HepG2 (cell line): ENCODE data around the gene SLC24A5. TPM values are rescaled to one million over a fixed set of nuclear protein-coding genes. Genes with fewer than 3 reads are reported as not detected.
A peak's percentile ranks its signal among the peaks of the same experiment; 100 is the strongest.

ENCODE experiments used
- ATAC-seq: fragments of 200-7000 bp; cut with Tn5 transposase; 3 replicates; pipeline ENCODE4 v1.9.1; 2020; ENCODE audit warnings: mild to moderate bottlenecking, moderate library complexity
- BruUV-seq: library from RNA; stranded (reverse); fragments of 400-500 nt; replicated peaks from 2 replicates; lab custom pipeline; 2021; lab: Mats Ljungman, UMichigan
- CTCF ChIA-PET: fragments of 300-600 bp; formaldehyde crosslinking; extraction: SDS; loops from one replicate; lab custom pipeline; 2021; ENCODE audit warnings: low total read pairs, inconsistent platforms, low intra/inter-chr PET ratio; lab: Yijun Ruan, JAX
- POLR2A ChIA-PET: fragments of 350-600 bp; sonication (Branson Sonifier 250); formaldehyde crosslinking; loops from one replicate; lab custom pipeline; 2020; ENCODE audit warnings: antibody characterized with exemption, inconsistent platforms; lab: Yijun Ruan, JAX
- DNase-seq: peaks from one replicate; pipeline ENCODE4 v3.0.0-alpha.2; 2015; ENCODE audit warnings: low spot score
- FAIRE-seq: peaks from 3 replicates; lab custom pipeline; 2011; peaks lifted over from hg19 to GRCh38; lab: Jason Lieb, UNC
- H2AFZ ChIP-seq: one replicate; pipeline ENCODE4 v1.6.1; 2011; ENCODE audit warnings: low read length, inconsistent platforms
- H3K27ac ChIP-seq: fragments of 300-600 bp; 3 replicates; pipeline ENCODE4 v1.8.0; 2011; ENCODE audit warnings: mixed run types, mild to moderate bottlenecking, mixed read lengths, low read length, inconsistent platforms; ENCODE audit not compliant: insufficient read depth; ENCODE audit errors: extremely low read length
- H3K27me3 ChIP-seq, 2 experiments: fragments of 200-600 bp in 1 of 2; 2 replicates in 1 of 2; 3 replicates in 1 of 2; pipeline versions ENCODE4 v1.6.0 to v1.8.0; 2011; ENCODE audit warnings: low read length in 2 of 2, mild to moderate bottlenecking in 2 of 2, moderate library complexity in 2 of 2, inconsistent platforms in 1 of 2; ENCODE audit not compliant: insufficient read depth in 2 of 2, control insufficient read depth in 1 of 2
- H3K36me3 ChIP-seq, 2 experiments: fragments of 200-600 bp in 1 of 2; replicated peaks in 1 of 2; 2 replicates in 1 of 2; 3 replicates in 1 of 2; pipeline versions ENCODE4 v1.5.1 to v1.8.0; 2011; ENCODE audit warnings: low read length in 2 of 2, inconsistent platforms in 1 of 2; ENCODE audit not compliant: insufficient read depth in 2 of 2, control insufficient read depth in 1 of 2
- H3K4me1 ChIP-seq: 2 replicates; pipeline ENCODE4 v1.5.1; 2012; ENCODE audit warnings: low read length, inconsistent platforms; ENCODE audit not compliant: insufficient read depth
- H3K4me2 ChIP-seq: 2 replicates; pipeline ENCODE4 v1.6.0; 2011; ENCODE audit warnings: low read depth, low read length, inconsistent platforms
- H3K4me3 ChIP-seq, 3 experiments: fragments of 200-600 bp in 1 of 3; sonication (generic), shearing (Covaris generic) in 1 of 3; replicated peaks in 1 of 3; 2 replicates each; pipeline ENCODE4 v1.5.1; 2011 to 2016; ENCODE audit warnings: low read length in 3 of 3, inconsistent platforms in 2 of 3, low read depth in 2 of 3, mild to moderate bottlenecking in 2 of 3, control low read depth in 1 of 3, mixed read lengths in 1 of 3; ENCODE audit not compliant: insufficient read depth in 1 of 3
- H3K79me2 ChIP-seq: one replicate; pipeline ENCODE4 v1.6.1; 2011; ENCODE audit warnings: low read length, inconsistent platforms; ENCODE audit not compliant: insufficient read depth
- H3K9ac ChIP-seq: 2 replicates; pipeline ENCODE4 v1.6.0; 2011; ENCODE audit warnings: mild to moderate bottlenecking, low read depth, low read length, inconsistent platforms; ENCODE audit not compliant: insufficient read depth
- H3K9me3 ChIP-seq: 2 replicates; pipeline ENCODE4 v1.5.1; 2012; ENCODE audit warnings: mild to moderate bottlenecking, low read length
- H4K20me1 ChIP-seq: 2 replicates; pipeline ENCODE4 v1.6.0; 2011; ENCODE audit warnings: inconsistent platforms, mild to moderate bottlenecking, low read length, moderate library complexity; ENCODE audit not compliant: insufficient read depth
- CEBPZ ChIP-seq: IDR thresholded peaks from 2 replicates; pipeline ENCODE4 v1.6.1; 2012; ENCODE audit warnings: low read length, improper control_type of control experiment
- HOXD1 ChIP-seq: sonication (generic); formaldehyde crosslinking; IDR thresholded peaks from 2 replicates; pipeline ENCODE4 v1.5.0; 2020; ENCODE audit warnings: missing genetic modification reagents
- MAFF ChIP-seq: IDR thresholded peaks from 2 replicates; pipeline ENCODE4 v1.6.1; 2011; ENCODE audit warnings: low read depth, low read length, improper control_type of control experiment
- MAFK ChIP-seq, 2 experiments: IDR thresholded peaks in 1 of 2; conservative IDR thresholded peaks in 1 of 2; 2 replicates each; pipeline ENCODE4 v1.6.1; 2011; ENCODE audit warnings: improper control_type of control experiment in 2 of 2, low read length in 2 of 2
- SMAD1 ChIP-seq: sonication (generic); formaldehyde crosslinking; IDR thresholded peaks from 2 replicates; pipeline ENCODE4 v1.4.0; 2020; ENCODE audit warnings: missing genetic modification reagents, low read depth, mild to moderate bottlenecking, borderline replicate concordance
- TBL1XR1 ChIP-seq: fragments of 150-350 bp; IDR thresholded peaks from 2 replicates; pipeline ENCODE4 v1.6.1; 2014; ENCODE audit warnings: borderline replicate concordance, low read length; ENCODE audit not compliant: partially characterized antibody
- ZNF138 ChIP-seq: sonication (generic); formaldehyde crosslinking; IDR thresholded peaks from 2 replicates; pipeline ENCODE4 v1.5.0; 2020; ENCODE audit warnings: mild to moderate bottlenecking, low read depth, missing genetic modification reagents
- ZNF557 ChIP-seq: sonication (generic); formaldehyde crosslinking; IDR thresholded peaks from 2 replicates; pipeline ENCODE4 v1.4.0; 2020; ENCODE audit warnings: missing genetic modification reagents
- WGBS: methylation state at CpG from one replicate; pipeline ENCODE4 v1.1.6; 2017; ENCODE audit warnings: low lambda C conversion rate; 5-methylcytosine and 5-hydroxymethylcytosine counted together
- in situ Hi-C: cut with HindIII; loops from 2 replicates; pipeline ENCODE4 v1.10.0; 2017; ENCODE audit warnings: low pct_unique_long_range_greater_than_20kb; ENCODE audit not compliant: extremely low pct_ligation_motif_present
- intact Hi-C: fragments of 100-400 bp; cut with micrococcal nuclease; formaldehyde crosslinking; loops from one replicate; pipeline ENCODE4 v1.10.0; 2022; ENCODE audit not compliant: unreplicated experiment
- polyA plus RNA-seq, 8 experiments: library from polyadenylated mRNA; depleted of rRNA in 3 of 8; stranded (reverse) in 7 of 8; unstranded in 1 of 8; fragments of >200 nt; fragmentation: Illumina TruSeq in 4 of 8; extraction: Trizol in 4 of 8; gene quantifications; 2 replicates each; pipeline versions ENCODE4 v1.2.1 to v1.2.3, GENCODE V29; 2011 to 2016; ENCODE audit warnings: low read depth in 4 of 8, missing spikeins in 1 of 8, mixed read lengths in 1 of 8; ENCODE audit not compliant: insufficient read depth in 1 of 8
- total RNA-seq, 5 experiments: library from RNA; depleted of rRNA; stranded (reverse); fragments of >200 nt; fragmentation: Illumina TruSeq; extraction: Trizol; gene quantifications; 2 replicates each; pipeline ENCODE4 v1.2.3, GENCODE V29; 2016; ENCODE audit warnings: low read depth in 1 of 5

The SLC24A5 gene
- total and polyA plus RNA-seq, 2 of the 13 experiments (the other 11 are each of a cell fraction or from before 2014, with no cell fraction given): not detected

GRCh38 chr15:48086133-48086532 is 34.7 kb upstream of the SLC24A5 start (continued):
- TF ChIP-seq CEBPZ (no peak), ZNF557 (CRISPR knock-in tag) (no peak), ZNF138 (no peak)
- TF ChIP-seq, all 625 proteins: peak for 0

- intact Hi-C loops: no loop called here
- Histone ChIP-seq H3K9ac (no peak overlapping the region), H3K36me3 (no peaks in the 10 kb centered on the region), H3K4me2 (no peak overlapping the region), H2AFZ (no peak overlapping the region), H3K4me3 (no peak overlapping the region), H3K27me3 (0 out of 5 replicates have a peak, but pooled peaks cover 0 to 3% of the 10 kb centered on the region in 2 experiments), H4K20me1 (no peaks in the 10 kb centered on the region), H3K79me2 (no peaks in the 10 kb centered on the region), H3K4me1 (no peaks in the 10 kb centered on the region), H3K27ac (no peak overlapping the region), H3K9me3 (no peaks in the 10 kb centered on the region)
- CTCF ChIA-PET: no interaction called here
- FAIRE-seq: no peak
- BruUV-seq: no TSS peak
- TF ChIP-seq MAFK (conservative IDR thresholded peaks at IDR 0.05 in 1 of 2, IDR thresholded peaks at IDR 0.05 in 1 of 2; ENCODE audit: low read length in 2 of 2): peak; percentile 93 to 98
- no peak for TF ChIP-seq HOXD1 (CRISPR knock-in tag)
- peak; percentile 95 for TF ChIP-seq MAFF
- no peak for TF ChIP-seq SMAD1
- TF ChIP-seq TBL1XR1: no peak
- 2% methylated on average over 5 of the region's 5 CpGs for WGBS
- POLR2A ChIA-PET: no interaction called here
- in situ Hi-C loops: loop anchor here (10.0 kb wide), 1 partner anchor 892 kb away; no protein-coding TSS in a partner anchor
- ATAC-seq: no peak
- DNase-seq: no peak
These were observed 34.2 kb upstream of the SLC24A5 start for GRCh38 chr15:48086576-48086975.
